Liver (tissue), 9 donors: ENCODE results near the gene TGFBI. TPM values are rescaled to one million over a fixed set of nuclear protein-coding genes. Genes with fewer than 3 reads are reported as not detected.

Source experiments
- DNase-seq: peaks from one replicate; pipeline ENCODE4 v3.0.0-alpha.2; 2017; ENCODE audit warnings: low spot score
- H3K27ac ChIP-seq, 2 donors: one replicate each; pipeline ENCODE4 v1.7.0; 2013; ENCODE audit warnings: inconsistent platforms in 2 of 2, low read length in 2 of 2, control low read depth in 1 of 2, low read depth in 1 of 2, mild to moderate bottlenecking in 1 of 2
- H3K27me3 ChIP-seq, 4 donors: one replicate each; pipeline versions ENCODE4 v1.6.1 to v1.7.0; 2013; ENCODE audit warnings: low read length in 3 of 4, inconsistent platforms in 1 of 4, mild to moderate bottlenecking in 1 of 4, moderate library complexity in 1 of 4; ENCODE audit not compliant: control insufficient read depth in 4 of 4, insufficient read depth in 4 of 4
- H3K36me3 ChIP-seq, 4 donors: one replicate each; pipeline versions ENCODE4 v1.6.1 to v1.7.0; 2013; ENCODE audit warnings: low read length in 3 of 4, mild to moderate bottlenecking in 3 of 4, low read depth in 1 of 4, moderate library complexity in 1 of 4; ENCODE audit not compliant: control insufficient read depth in 4 of 4, insufficient read depth in 3 of 4
- H3K4me1 ChIP-seq, 4 donors: one replicate each; pipeline versions ENCODE4 v1.6.1 to v1.7.0; 2013; ENCODE audit warnings: low read length in 3 of 4, mild to moderate bottlenecking in 3 of 4, moderate library complexity in 1 of 4; ENCODE audit not compliant: control insufficient read depth in 4 of 4, insufficient read depth in 4 of 4
- H3K4me3 ChIP-seq, 3 donors: one replicate each; pipeline versions ENCODE4 v1.6.1 to v1.7.0; 2013; ENCODE audit warnings: low read length in 3 of 3, control low read depth in 1 of 3, low read depth in 1 of 3, mild to moderate bottlenecking in 1 of 3
- H3K9ac ChIP-seq, 2 donors: one replicate each; pipeline ENCODE4 v1.7.0; 2013; ENCODE audit warnings: low read length in 2 of 2, mild to moderate bottlenecking in 2 of 2, moderate library complexity in 2 of 2, control low read depth in 1 of 2, low read depth in 1 of 2
- H3K9me3 ChIP-seq, 4 donors: one replicate each; pipeline versions ENCODE4 v1.6.1 to v1.7.0; 2013; ENCODE audit warnings: low read length in 3 of 4; ENCODE audit not compliant: control insufficient read depth in 4 of 4
- CTCF ChIP-seq: fragments of 150-350 bp; IDR thresholded peaks from 2 replicates; pipeline ENCODE4 v1.5.1; 2017; ENCODE audit warnings: improper control_type of control experiment, low read depth, low read length; ENCODE audit not compliant: missing input control
- EGR1 ChIP-seq, 2 donors: IDR thresholded peaks; 2 replicates each; pipeline ENCODE4 v1.6.1; 2016 to 2018; ENCODE audit warnings: antibody characterized with exemption in 2 of 2, low read depth in 2 of 2
- FOXA1 ChIP-seq: IDR thresholded peaks from 2 replicates; pipeline ENCODE4 v1.6.1; 2016; ENCODE audit warnings: antibody characterized with exemption
- FOXA2 ChIP-seq: IDR thresholded peaks from 2 replicates; pipeline ENCODE4 v1.6.1; 2016; ENCODE audit warnings: antibody characterized with exemption
- GABPA ChIP-seq, 2 donors: IDR thresholded peaks in 1 of 2; conservative IDR thresholded peaks in 1 of 2; 2 replicates each; pipeline ENCODE4 v1.6.1; 2016; ENCODE audit warnings: antibody characterized with exemption in 2 of 2, mild to moderate bottlenecking in 1 of 2, moderate library complexity in 1 of 2
- HNF4A ChIP-seq, 2 donors: conservative IDR thresholded peaks; 2 replicates each; pipeline ENCODE4 v1.6.1; 2016; ENCODE audit warnings: antibody characterized with exemption in 2 of 2, mild to moderate bottlenecking in 2 of 2
- HNF4G ChIP-seq: IDR thresholded peaks from 2 replicates; pipeline ENCODE4 v1.6.1; 2016; ENCODE audit warnings: antibody characterized with exemption
- JUND ChIP-seq, 2 donors: IDR thresholded peaks; 2 replicates each; pipeline ENCODE4 v1.6.1; 2016; ENCODE audit warnings: antibody characterized with exemption in 2 of 2
- MAX ChIP-seq: IDR thresholded peaks from 2 replicates; pipeline ENCODE4 v1.6.1; 2016; ENCODE audit warnings: antibody characterized with exemption
- NR2F2 ChIP-seq: IDR thresholded peaks from 2 replicates; pipeline ENCODE4 v1.6.1; 2016; ENCODE audit warnings: antibody characterized with exemption
- RAD21 ChIP-seq, 2 donors: IDR thresholded peaks; 2 replicates each; pipeline ENCODE4 v1.6.1; 2016; ENCODE audit warnings: antibody characterized with exemption in 2 of 2, mild to moderate bottlenecking in 2 of 2
- REST ChIP-seq: IDR thresholded peaks from 2 replicates; pipeline ENCODE4 v1.6.1; 2016; ENCODE audit warnings: antibody characterized with exemption, mild to moderate bottlenecking
- RXRA ChIP-seq, 2 donors: IDR thresholded peaks; 2 replicates each; pipeline ENCODE4 v1.6.1; 2017 to 2018; ENCODE audit warnings: antibody characterized with exemption in 2 of 2, mild to moderate bottlenecking in 1 of 2
- SP1 ChIP-seq: IDR thresholded peaks from 2 replicates; pipeline ENCODE4 v1.6.1; 2018; ENCODE audit warnings: antibody characterized with exemption, mild to moderate bottlenecking
- TAF1 ChIP-seq: conservative IDR thresholded peaks from 2 replicates; pipeline ENCODE4 v1.6.1; 2016; ENCODE audit warnings: antibody characterized with exemption, mild to moderate bottlenecking
- YY1 ChIP-seq: IDR thresholded peaks from 2 replicates; pipeline ENCODE4 v1.6.1; 2016; ENCODE audit warnings: antibody characterized with exemption, mild to moderate bottlenecking
- ZBTB33 ChIP-seq: IDR thresholded peaks from 2 replicates; pipeline ENCODE4 v1.6.1; 2016; ENCODE audit warnings: antibody characterized with exemption
- WGBS: extraction: QIAGEN DNeasy Blood & Tissue Kit; methylation state at CpG from one replicate; pipeline ENCODE4 v1.1.7; 2013; 5-methylcytosine and 5-hydroxymethylcytosine counted together
- polyA plus RNA-seq, 2 donors: library from polyadenylated mRNA; stranded (reverse) in 1 of 2; unstranded in 1 of 2; fragments of 200-250 nt in 1 of 2; fragments of >200 nt in 1 of 2; fragmentation: Nextera tagmentation in 1 of 2; extraction: Ambion mirVana in 1 of 2; gene quantifications; one replicate each; pipeline versions ENCODE4 v1.2.1 to v1.2.3, GENCODE V29; 2013 to 2015
- total RNA-seq, 2 donors: library from RNA; depleted of rRNA; stranded (reverse); fragments of >200 nt; gene quantifications; one replicate each; pipeline ENCODE4 v1.2.3, GENCODE V29; 2014
- donor health status: healthy.
- donor health status: healthy.
- donor health status: healthy.
- donor health status: healthy.
- donor health status: healthy.

Gene TGFBI
- total and polyA plus RNA-seq, 4 donors, result 33.7 to 144 (median 44.1) TPM

- WGBS, result 91% methylated on average over 2 of the region's 2 CpGs
- no peak overlapping the region for H3K27ac ChIP-seq
- no peaks in the 10 kb centered on the region for H3K36me3 ChIP-seq
- no peaks in the 10 kb centered on the region for H3K9me3 ChIP-seq
- H3K4me1 ChIP-seq, result peaks cover 0 to 15% (median 4%) of the 10 kb centered on the region in 4 donors
- TF ChIP-seq FOXA1, result no peak
- no peak for TF ChIP-seq FOXA2
- TF ChIP-seq YY1, result no peak
- no peak for TF ChIP-seq MAX
- TF ChIP-seq TAF1, result no peak
- TF ChIP-seq ZBTB33, result no peak
- no peak for TF ChIP-seq CTCF
- TF ChIP-seq NR2F2, result no peak
- TF ChIP-seq RAD21 (IDR thresholded peaks at IDR 0.05), result no peak
- TF ChIP-seq REST, result no peak
- no peak for TF ChIP-seq GABPA (IDR thresholded peaks at IDR 0.05 in 1 of 2, conservative IDR thresholded peaks at IDR 0.05 in 1 of 2)
- TF ChIP-seq EGR1 (IDR thresholded peaks at IDR 0.05; ENCODE audit: low read depth in 2 of 2), result no peak
- no peak for TF ChIP-seq JUND (IDR thresholded peaks at IDR 0.05)
- TF ChIP-seq RXRA (IDR thresholded peaks at IDR 0.05), result no peak
- DNase-seq, result no peak
- no peaks in the 10 kb centered on the region for H3K27me3 ChIP-seq
- H3K4me3 ChIP-seq, result no peak overlapping the region
- H3K9ac ChIP-seq, result no peak overlapping the region
Measured at GRCh38 chr5:136108180-136108611, 79.4 kb downstream of the TGFBI start.

- H3K4me1 ChIP-seq, result peaks cover 0 to 15% (median 4%) of the 10 kb centered on the region in 4 donors
- DNase-seq, result no peak
- H3K4me3 ChIP-seq, result no peak overlapping the region
- 98% methylated on average over 1 of the region's 1 CpG for WGBS
- H3K27ac ChIP-seq, result no peak overlapping the region
- no peaks in the 10 kb centered on the region for H3K27me3 ChIP-seq
- H3K9ac ChIP-seq, result no peak overlapping the region
- H3K36me3 ChIP-seq, result no peaks in the 10 kb centered on the region
- H3K9me3 ChIP-seq, result no peaks in the 10 kb centered on the region
- TF ChIP-seq HNF4A (conservative IDR thresholded peaks at IDR 0.05), result no peak
- no peak for TF ChIP-seq SP1
- TF ChIP-seq REST, result no peak
- TF ChIP-seq ZBTB33, result no peak
- TF ChIP-seq HNF4G, result no peak
- TF ChIP-seq JUND (IDR thresholded peaks at IDR 0.05), result no peak
- no peak for TF ChIP-seq CTCF
- no peak for TF ChIP-seq YY1
Measured at GRCh38 chr5:136108766-136109165, 80.0 kb downstream of the TGFBI start.
